Measurements from ENCODE around the gene SRGAP3. TPM values are rescaled to one million over a fixed set of nuclear protein-coding genes. Genes with fewer than 3 reads are reported as not detected.

The SRGAP3 gene
- total RNA-seq, 4 donors from 2014 or later, result 6.7 to 24.8 (median 19.7) TPM

DNA sequence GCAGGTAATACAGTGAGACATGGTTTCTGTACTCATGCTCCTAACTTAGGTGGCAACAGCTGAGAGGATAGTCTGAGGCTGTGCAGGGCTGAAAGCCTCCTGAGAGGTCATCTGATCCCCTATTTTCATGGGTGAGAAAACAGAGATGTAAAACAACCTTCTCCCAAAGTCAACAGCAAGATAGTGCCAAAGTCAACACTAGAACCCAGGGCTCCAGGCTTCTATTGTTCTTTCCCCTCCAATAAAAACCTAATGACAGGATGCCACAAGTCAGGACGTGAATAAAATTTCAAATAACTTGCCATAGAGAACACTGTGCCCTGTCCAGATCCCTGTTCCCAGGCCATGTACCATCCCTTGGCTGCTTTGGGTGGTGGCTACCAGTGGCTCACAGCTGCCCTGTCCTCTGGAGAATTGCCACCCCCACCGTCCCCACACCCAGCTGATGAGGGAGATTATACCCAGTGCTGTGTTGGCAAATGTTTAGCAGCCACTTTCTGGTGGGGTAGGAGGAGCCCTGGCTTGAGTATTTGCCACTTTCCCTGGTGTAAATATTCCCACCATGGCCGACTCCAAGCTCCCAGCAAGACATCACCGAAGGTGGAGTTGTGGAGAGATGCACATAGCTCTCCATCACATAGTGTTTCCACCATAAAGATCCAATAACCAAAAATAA is 54.8 kb downstream of the SRGAP3 start:
- Histone ChIP-seq H3K4me3 (no peak overlapping the region), H3K36me3 (no peaks in the 10 kb centered on the region), H3K9me3 (no peaks in the 10 kb centered on the region), H3K27ac (no peak overlapping the region), H3K4me1 (no peaks in the 10 kb centered on the region), H3K27me3 (no peaks in the 10 kb centered on the region)
- DNase-seq, result no peak
- no peak for TF ChIP-seq POLR2A (IDR thresholded peaks at IDR 0.05)
- TF ChIP-seq, protein P1, sequence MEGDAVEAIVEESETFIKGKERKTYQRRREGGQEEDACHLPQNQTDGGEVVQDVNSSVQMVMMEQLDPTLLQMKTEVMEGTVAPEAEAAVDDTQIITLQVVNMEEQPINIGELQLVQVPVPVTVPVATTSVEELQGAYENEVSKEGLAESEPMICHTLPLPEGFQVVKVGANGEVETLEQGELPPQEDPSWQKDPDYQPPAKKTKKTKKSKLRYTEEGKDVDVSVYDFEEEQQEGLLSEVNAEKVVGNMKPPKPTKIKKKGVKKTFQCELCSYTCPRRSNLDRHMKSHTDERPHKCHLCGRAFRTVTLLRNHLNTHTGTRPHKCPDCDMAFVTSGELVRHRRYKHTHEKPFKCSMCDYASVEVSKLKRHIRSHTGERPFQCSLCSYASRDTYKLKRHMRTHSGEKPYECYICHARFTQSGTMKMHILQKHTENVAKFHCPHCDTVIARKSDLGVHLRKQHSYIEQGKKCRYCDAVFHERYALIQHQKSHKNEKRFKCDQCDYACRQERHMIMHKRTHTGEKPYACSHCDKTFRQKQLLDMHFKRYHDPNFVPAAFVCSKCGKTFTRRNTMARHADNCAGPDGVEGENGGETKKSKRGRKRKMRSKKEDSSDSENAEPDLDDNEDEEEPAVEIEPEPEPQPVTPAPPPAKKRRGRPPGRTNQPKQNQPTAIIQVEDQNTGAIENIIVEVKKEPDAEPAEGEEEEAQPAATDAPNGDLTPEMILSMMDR (IDR thresholded peaks at IDR 0.05), result no peak

DNA sequence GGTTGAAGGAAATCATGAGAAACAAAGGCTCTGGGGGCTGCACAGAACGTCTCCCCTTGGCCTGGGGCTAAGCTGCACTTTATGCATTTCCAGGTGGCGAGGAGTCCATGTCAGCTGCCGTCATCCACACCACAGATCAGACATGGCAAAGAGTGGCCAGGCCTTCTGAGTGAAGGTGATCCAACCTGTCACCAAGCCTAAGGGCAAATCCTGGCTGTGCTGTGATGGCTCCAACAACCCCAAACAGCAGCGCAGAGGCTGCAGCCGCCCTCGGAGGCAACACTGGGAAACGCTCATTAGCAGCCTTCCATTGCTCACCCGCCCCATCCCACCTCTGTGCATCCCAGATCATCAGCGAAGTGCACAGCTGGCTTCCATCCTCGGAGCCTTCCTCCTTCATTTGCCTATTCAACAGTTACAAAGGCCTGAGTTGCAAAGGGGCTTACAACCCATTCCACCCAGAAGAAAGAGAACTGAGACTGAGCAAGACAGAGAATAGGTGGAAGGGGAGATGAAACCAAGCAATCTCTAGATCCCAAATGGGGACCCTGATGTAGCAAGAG is 55.7 kb downstream of the SRGAP3 start:
- TF ChIP-seq, protein P1 (IDR thresholded peaks at IDR 0.05), result no peak

DNA sequence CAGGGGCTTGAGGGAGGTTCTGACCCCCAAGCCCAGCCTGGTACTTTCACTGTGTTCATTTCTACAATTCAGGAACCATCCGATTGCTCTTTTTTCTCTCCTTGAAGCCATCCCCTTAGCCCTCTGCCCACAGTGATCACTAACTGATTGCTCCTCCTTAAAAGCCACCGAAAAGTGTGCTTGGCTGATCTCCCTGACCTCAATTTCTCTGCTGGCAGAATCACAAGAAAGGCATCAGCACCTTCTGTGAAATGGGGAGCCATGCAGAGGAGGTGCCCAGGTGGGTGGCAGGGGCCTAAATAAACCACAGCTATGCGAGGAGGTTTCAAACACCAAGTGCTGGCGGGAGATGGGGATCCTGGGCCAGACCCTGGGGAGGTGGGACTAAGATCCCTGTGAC is 56.2 kb downstream of the SRGAP3 start:
- no peaks in the 10 kb centered on the region for H3K4me1 ChIP-seq
- no peaks in the 10 kb centered on the region for H3K27me3 ChIP-seq
- DNase-seq, result no peak
- no peaks in the 10 kb centered on the region for H3K36me3 ChIP-seq
- no peak overlapping the region for H3K4me3 ChIP-seq
- TF ChIP-seq POLR2A (IDR thresholded peaks at IDR 0.05), result no peak
- TF ChIP-seq, protein P1 (IDR thresholded peaks at IDR 0.05), result no peak
- H3K9me3 ChIP-seq, result no peaks in the 10 kb centered on the region
- no peak overlapping the region for H3K27ac ChIP-seq

More for the DNA sequence above, 55.7 kb downstream of the SRGAP3 start:
- no peaks in the 10 kb centered on the region for H3K36me3 ChIP-seq
- no peaks in the 10 kb centered on the region for H3K9me3 ChIP-seq
- DNase-seq, result no peak
- H3K4me1 ChIP-seq, result no peaks in the 10 kb centered on the region
- H3K27me3 ChIP-seq, result no peaks in the 10 kb centered on the region
- no peak overlapping the region for H3K27ac ChIP-seq
- H3K4me3 ChIP-seq, result no peak overlapping the region

DNA sequence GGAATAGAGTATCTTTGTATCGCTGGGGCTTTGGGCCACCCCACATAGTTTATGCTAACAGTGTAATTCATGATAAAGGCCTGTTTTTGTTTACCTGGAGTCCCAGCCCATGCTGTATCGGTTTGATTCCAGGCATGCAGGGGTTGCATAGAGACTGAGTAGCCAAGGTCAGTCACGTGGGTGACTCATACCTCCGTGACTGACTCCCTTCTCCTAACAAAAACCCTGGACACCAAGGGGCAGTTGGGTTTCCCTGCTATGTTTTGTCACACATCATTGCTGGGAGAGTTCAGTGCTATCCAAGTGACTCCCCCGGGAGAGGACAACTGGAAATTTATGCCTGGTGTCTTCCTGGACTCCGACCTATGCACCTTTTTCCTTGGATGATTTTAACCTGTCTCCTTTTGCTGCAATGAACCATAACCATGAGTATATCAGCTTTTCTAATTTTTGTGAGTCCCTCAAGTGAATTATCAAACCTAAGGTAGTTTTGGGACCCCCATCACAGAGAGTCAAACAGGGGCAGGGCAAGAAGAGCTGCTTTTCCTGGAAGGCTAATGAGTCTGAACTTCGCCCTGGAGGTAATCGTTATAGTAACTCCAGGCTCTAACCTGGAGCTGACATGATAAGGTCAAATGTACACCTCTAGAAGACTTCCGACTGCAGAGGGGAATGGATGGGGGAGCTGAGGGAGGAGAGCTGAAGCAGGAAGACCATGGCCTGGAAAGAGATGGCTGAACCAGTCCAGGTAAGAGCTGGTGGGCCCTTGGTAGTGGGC is 57.0 kb downstream of the SRGAP3 start:
- TF ChIP-seq, protein P1 (IDR thresholded peaks at IDR 0.05), result no peak
- no peak for DNase-seq
- Histone ChIP-seq H3K9me3 (no peaks in the 10 kb centered on the region), H3K36me3 (no peaks in the 10 kb centered on the region), H3K4me1 (no peaks in the 10 kb centered on the region), H3K4me3 (no peak overlapping the region), H3K27ac (no peak overlapping the region), H3K27me3 (no peaks in the 10 kb centered on the region)

DNA sequence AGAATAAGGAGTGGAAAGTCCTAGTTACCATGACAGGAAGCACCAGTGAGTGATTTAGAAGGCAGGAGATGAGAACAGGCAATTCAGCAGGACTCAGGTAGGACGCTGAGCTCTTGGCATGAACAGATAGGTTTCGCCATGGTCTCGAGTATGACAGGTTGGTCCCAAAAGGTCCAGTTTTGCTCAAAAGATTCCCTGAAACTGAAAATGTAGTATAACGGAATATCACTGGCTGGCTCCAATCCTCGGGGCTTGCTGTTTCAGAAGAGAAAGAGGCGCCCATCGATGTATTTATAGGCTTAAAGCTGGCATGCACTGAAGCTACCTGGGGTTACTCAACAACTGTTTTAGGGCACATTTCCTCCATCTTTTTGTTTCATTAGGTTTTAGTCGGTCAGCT is 59.2 kb downstream of the SRGAP3 start:
- H3K9me3 ChIP-seq, result no peaks in the 10 kb centered on the region
- no peaks in the 10 kb centered on the region for H3K36me3 ChIP-seq
- H3K4me1 ChIP-seq, result no peaks in the 10 kb centered on the region
- no peak overlapping the region for H3K27ac ChIP-seq
- no peaks in the 10 kb centered on the region for H3K27me3 ChIP-seq
- no peak for DNase-seq
- no peak for TF ChIP-seq POLR2A (IDR thresholded peaks at IDR 0.05)
- TF ChIP-seq, protein P1 (IDR thresholded peaks at IDR 0.05), result no peak
- no peak overlapping the region for H3K4me3 ChIP-seq
